Rectal smooth muscle tissue (tissue), 1 donor: ENCODE results near the gene IGFBPL1.

Experiments used
- H3K27ac ChIP-seq: one replicate; pipeline ENCODE4 v1.7.0; 2013; ENCODE audit warnings: low read depth, low read length, inconsistent platforms
- H3K27me3 ChIP-seq: one replicate; pipeline ENCODE4 v1.7.0; 2013; ENCODE audit warnings: low read length; ENCODE audit not compliant: control insufficient read depth, insufficient read depth
- H3K36me3 ChIP-seq: one replicate; pipeline ENCODE4 v1.7.0; 2013; ENCODE audit warnings: low read length; ENCODE audit not compliant: control insufficient read depth, insufficient read depth
- H3K4me1 ChIP-seq: one replicate; pipeline ENCODE4 v1.7.0; 2013; ENCODE audit warnings: low read length; ENCODE audit not compliant: control insufficient read depth, insufficient read depth
- H3K4me3 ChIP-seq: one replicate; pipeline ENCODE4 v1.7.0; 2013; ENCODE audit warnings: low read length
- H3K9ac ChIP-seq: one replicate; pipeline ENCODE4 v1.7.0; 2013; ENCODE audit warnings: low read length

The IGFBPL1 gene

GRCh38 chr9:38391278-38392118, 32.8 kb downstream of the IGFBPL1 start:
- Histone ChIP-seq H3K27me3 (no peaks in the 10 kb centered on the region), H3K4me3 (no peak overlapping the region), H3K27ac (peak overlapping the region; percentile 94), H3K4me1 (peaks cover 32% of the 10 kb centered on the region), H3K36me3 (peaks cover 5% of the 10 kb centered on the region), H3K9ac (no peak overlapping the region)

- Histone ChIP-seq H3K36me3 (no peaks in the 10 kb centered on the region), H3K27me3 (no peaks in the 10 kb centered on the region), H3K9ac (no peak overlapping the region), H3K4me1 (peaks cover 32% of the 10 kb centered on the region), H3K4me3 (no peak overlapping the region), H3K27ac (peak overlapping the region; percentile 94)
These were observed 33.4 kb downstream of the IGFBPL1 start for GRCh38 chr9:38390851-38391250.

- Histone ChIP-seq H3K27me3 (no peaks in the 10 kb centered on the region), H3K4me1 (peaks cover 32% of the 10 kb centered on the region), H3K4me3 (no peak overlapping the region), H3K9ac (no peak overlapping the region), H3K27ac (peak overlapping the region; percentile 94), H3K36me3 (no peaks in the 10 kb centered on the region)
These were observed 33.8 kb downstream of the IGFBPL1 start for GRCh38 chr9:38390442-38390841.

GRCh38 chr9:38389313-38389712, 34.9 kb downstream of the IGFBPL1 start:
- no peak overlapping the region for H3K9ac ChIP-seq
- no peak overlapping the region for H3K4me3 ChIP-seq
- H3K36me3 ChIP-seq, result no peaks in the 10 kb centered on the region
- H3K4me1 ChIP-seq, result peaks cover 32% of the 10 kb centered on the region
- H3K27ac ChIP-seq, result peak overlapping the region; percentile 94
- no peaks in the 10 kb centered on the region for H3K27me3 ChIP-seq

GRCh38 chr9:38388283-38389223, 35.7 kb downstream of the IGFBPL1 start:
- Histone ChIP-seq H3K4me3 (no peak overlapping the region), H3K27me3 (no peaks in the 10 kb centered on the region), H3K9ac (no peak overlapping the region), H3K36me3 (no peaks in the 10 kb centered on the region), H3K4me1 (peaks cover 32% of the 10 kb centered on the region), H3K27ac (peak overlapping the region; percentile 94)

- H3K36me3 ChIP-seq, result no peaks in the 10 kb centered on the region
- H3K4me1 ChIP-seq, result peaks cover 28% of the 10 kb centered on the region
- no peak overlapping the region for H3K9ac ChIP-seq
- no peaks in the 10 kb centered on the region for H3K27me3 ChIP-seq
- peak overlapping the region; percentile 94 for H3K27ac ChIP-seq
- no peak overlapping the region for H3K4me3 ChIP-seq
These were observed 36.5 kb downstream of the IGFBPL1 start for GRCh38 chr9:38387751-38388150.

GRCh38 chr9:38387066-38387465, 37.2 kb downstream of the IGFBPL1 start:
- Histone ChIP-seq H3K27ac (peak overlapping the region; percentile 94), H3K36me3 (no peaks in the 10 kb centered on the region), H3K9ac (no peak overlapping the region), H3K4me3 (no peak overlapping the region), H3K4me1 (peaks cover 26% of the 10 kb centered on the region), H3K27me3 (no peaks in the 10 kb centered on the region)

- Histone ChIP-seq H3K27ac (peak overlapping the region; percentile 27), H3K9ac (no peak overlapping the region), H3K27me3 (no peaks in the 10 kb centered on the region), H3K4me3 (no peak overlapping the region), H3K36me3 (no peaks in the 10 kb centered on the region), H3K4me1 (peaks cover 24% of the 10 kb centered on the region)
These were observed 37.8 kb downstream of the IGFBPL1 start for GRCh38 chr9:38386319-38386895.

GRCh38 chr9:38385896-38386295, 38.4 kb downstream of the IGFBPL1 start:
- H3K27ac ChIP-seq, result no peak overlapping the region
- H3K4me1 ChIP-seq, result peaks cover 20% of the 10 kb centered on the region
- no peaks in the 10 kb centered on the region for H3K27me3 ChIP-seq
- H3K4me3 ChIP-seq, result no peak overlapping the region
- no peaks in the 10 kb centered on the region for H3K36me3 ChIP-seq
- H3K9ac ChIP-seq, result no peak overlapping the region

GRCh38 chr9:38384990-38385848, 39.0 kb downstream of the IGFBPL1 start:
- peak overlapping the region; percentile 21 for H3K27ac ChIP-seq
- H3K4me1 ChIP-seq, result peaks cover 14% of the 10 kb centered on the region
- no peak overlapping the region for H3K4me3 ChIP-seq
- no peaks in the 10 kb centered on the region for H3K36me3 ChIP-seq
- no peak overlapping the region for H3K9ac ChIP-seq
- H3K27me3 ChIP-seq, result no peaks in the 10 kb centered on the region

GRCh38 chr9:38382141-38382540, 42.1 kb downstream of the IGFBPL1 start:
- Histone ChIP-seq H3K4me3 (no peak overlapping the region), H3K9ac (no peak overlapping the region), H3K27ac (no peak overlapping the region), H3K27me3 (no peaks in the 10 kb centered on the region), H3K36me3 (no peaks in the 10 kb centered on the region), H3K4me1 (no peaks in the 10 kb centered on the region)
